ENCODE measurements around the gene PSTPIP2. TPM values are rescaled to one million over a fixed set of nuclear protein-coding genes. Genes with fewer than 3 reads are reported as not detected.

Gene PSTPIP2
- total and polyA plus RNA-seq, 9 of the 15 experiments (the other 6 are each of a cell fraction or from before 2014, with no cell fraction given) = 14.0 to 45.7 (median 27.1) TPM

GRCh38 chr18:45998244-45998643 is 73.8 kb downstream of the PSTPIP2 start (continued):
- TF ChIP-seq ZBTB49 (CRISPR knock-in tag; IDR thresholded peaks at IDR 0.05; ENCODE audit: borderline replicate concordance) = no peak
- TF ChIP-seq DPF2 (IDR thresholded peaks at IDR 0.05) = no peak
- no peak for TF ChIP-seq BDP1 (IDR thresholded peaks at IDR 0.05; ENCODE audit: insufficient read depth, insufficient read length)
- TF ChIP-seq BRD9 (IDR thresholded peaks at IDR 0.05; ENCODE audit: low read depth, partially characterized antibody) = no peak
- no peak for TF ChIP-seq SP1 (CRISPR knock-in tag; IDR thresholded peaks at IDR 0.05)
- no peak for TF ChIP-seq GTF2E2 (tag; IDR thresholded peaks at IDR 0.05)
- peak; percentile 23; the same call in 1 of the 2 replicates for TF ChIP-seq JUND (IDR thresholded peaks at IDR 0.05; ENCODE audit: borderline replicate concordance, low read depth, low read length)
- no peak; the same call in 2 of the 3 replicates for TF ChIP-seq JUND (tag; IDR thresholded peaks at IDR 0.05; ENCODE audit: borderline replicate concordance, low read depth, low read length)
- no peak for TF ChIP-seq ZNF830 (CRISPR knock-in tag; IDR thresholded peaks at IDR 0.05)
- TF ChIP-seq TGIF2 (CRISPR knock-in tag; IDR thresholded peaks at IDR 0.05) = no peak
- TF ChIP-seq ATF2 (CRISPR knock-in tag; IDR thresholded peaks at IDR 0.05) = no peak
- TF ChIP-seq BRD4 (IDR thresholded peaks at IDR 0.05) = no peak
- no peak for TF ChIP-seq PKNOX1 (IDR thresholded peaks at IDR 0.05)
- no peak for TF ChIP-seq CTCF (IDR thresholded peaks at IDR 0.05 in 2 of 3, conservative IDR thresholded peaks at IDR 0.05 in 1 of 3; ENCODE audit: insufficient read depth in 2 of 3, low read depth in 1 of 3, low read length in 3 of 3)
- TF ChIP-seq BCL6 (CRISPR knock-in tag; IDR thresholded peaks at IDR 0.05) = no peak
- TF ChIP-seq SREBF2 (CRISPR knock-in tag; IDR thresholded peaks at IDR 0.05) = no peak
- TF ChIP-seq NFYB (IDR thresholded peaks at IDR 0.05; ENCODE audit: extremely low read depth, insufficient read length) = no peak
- no peak for TF ChIP-seq ARNT (IDR thresholded peaks at IDR 0.05)
- 0 out of 2 replicates have a peak, but pooled peaks have one; percentile 19 for TF ChIP-seq L3MBTL2 (IDR thresholded peaks at IDR 0.05)
- TF ChIP-seq SPI1 (IDR thresholded peaks at IDR 0.05; ENCODE audit: borderline replicate concordance, low read depth, low read length) = no peak
- TF ChIP-seq E2F4 (CRISPR knock-in tag; IDR thresholded peaks at IDR 0.05; ENCODE audit: low read depth) = no peak
- no peak for TF ChIP-seq SRSF3 (IDR thresholded peaks at IDR 0.05; ENCODE audit: insufficient read depth, low read length)
- TF ChIP-seq RAD51 (IDR thresholded peaks at IDR 0.05; ENCODE audit: borderline replicate concordance, low read depth) = no peak
- TF ChIP-seq DIDO1 (tag; IDR thresholded peaks at IDR 0.05; ENCODE audit: low read depth) = no peak
